OCI-LY7 (cell line): ENCODE measurements around the gene FUCA1. TPM values are rescaled to one million over a fixed set of nuclear protein-coding genes. Genes with fewer than 3 reads are reported as not detected.

Experiments used
- BruUV-seq: library from RNA; stranded (reverse); fragments of 400-500 nt; replicated peaks from 2 replicates; lab custom pipeline; 2021; lab: Mats Ljungman, UMichigan
- CTCF ChIA-PET: fragments of 300-600 bp; sonication (Branson Sonifier 250); formaldehyde crosslinking; loops from one replicate; lab custom pipeline; 2022; ENCODE audit warnings: antibody characterized with exemption; ENCODE audit not compliant: unreplicated experiment; lab: Charles Lee
- POLR2A ChIA-PET: fragments of 300-600 bp; sonication (Branson Sonifier 250); formaldehyde crosslinking; loops from one replicate; lab custom pipeline; 2022; ENCODE audit warnings: antibody characterized with exemption; lab: Charles Lee
- DNase-seq: peaks from one replicate; pipeline ENCODE4 v3.0.0-alpha.2; 2015; ENCODE audit warnings: low spot score
- H2AFZ ChIP-seq: fragments of 200-600 bp; sonication (generic), shearing (Covaris generic); 2 replicates; pipeline ENCODE4 v1.6.1; 2014; ENCODE audit warnings: mild to moderate bottlenecking, antibody characterized with exemption, low read length, moderate library complexity
- H3K27ac ChIP-seq: fragments of 200-600 bp; sonication (generic); 2 replicates; pipeline ENCODE4 v1.5.1; 2014; ENCODE audit warnings: mixed run types, low read depth, mild to moderate bottlenecking, moderate library complexity, low read length, inconsistent platforms; ENCODE audit not compliant: poor library complexity, severe bottlenecking
- H3K36me3 ChIP-seq: fragments of 200-600 bp; sonication (generic); 2 replicates; pipeline ENCODE4 v1.6.1; 2014; ENCODE audit warnings: mild to moderate bottlenecking, antibody characterized with exemption, low read length, moderate library complexity, mixed read lengths; ENCODE audit not compliant: insufficient read depth
- H3K4me1 ChIP-seq: fragments of 200-600 bp; sonication (generic); 2 replicates; pipeline ENCODE4 v1.5.1; 2014; ENCODE audit warnings: mild to moderate bottlenecking, low read length; ENCODE audit not compliant: insufficient read depth, poor library complexity, severe bottlenecking
- H3K4me2 ChIP-seq: fragments of 200-600 bp; sonication (generic); 2 replicates; pipeline ENCODE4 v1.6.1; 2014; ENCODE audit warnings: mild to moderate bottlenecking, low read length
- H3K4me3 ChIP-seq: fragments of 200-600 bp; sonication (generic); 2 replicates; pipeline ENCODE4 v1.5.1; 2014; ENCODE audit warnings: mild to moderate bottlenecking, low read depth, low read length; ENCODE audit not compliant: poor library complexity, severe bottlenecking
- H3K79me2 ChIP-seq: fragments of 200-600 bp; sonication (generic); 2 replicates; pipeline ENCODE4 v1.6.1; 2016; ENCODE audit warnings: low read depth, mild to moderate bottlenecking, low read length, moderate library complexity, mixed read lengths; ENCODE audit not compliant: insufficient read depth
- H3K9me2 ChIP-seq: fragments of 200-600 bp; sonication (generic); 2 replicates; pipeline ENCODE4 v1.6.1; 2016; ENCODE audit warnings: mild to moderate bottlenecking, low read length, mixed read lengths; ENCODE audit not compliant: insufficient read depth
- H3K9me3 ChIP-seq: fragments of 200-600 bp; sonication (generic); 2 replicates; pipeline ENCODE4 v1.6.1; 2014; ENCODE audit warnings: mild to moderate bottlenecking, mixed run types, low read length, mixed read lengths
- H4K20me1 ChIP-seq: fragments of 200-600 bp; sonication (generic); 2 replicates; pipeline ENCODE4 v1.6.1; 2014; ENCODE audit warnings: mild to moderate bottlenecking, antibody characterized with exemption, low read length, moderate library complexity, mixed read lengths; ENCODE audit not compliant: insufficient read depth
- CTCF ChIP-seq: fragments of 200-600 bp; sonication (generic); conservative IDR thresholded peaks from 2 replicates; pipeline ENCODE4 v1.5.1; 2014; ENCODE audit warnings: mild to moderate bottlenecking, antibody characterized with exemption, low read length, moderate library complexity, mixed read lengths
- EZH2phosphoT487 ChIP-seq: fragments of 200-600 bp; sonication (generic); IDR thresholded peaks from 2 replicates; pipeline ENCODE4 v1.6.1; 2018; ENCODE audit warnings: low read depth, borderline replicate concordance, mild to moderate bottlenecking, mixed run types, antibody characterized with exemption, low read length, moderate library complexity, mixed read lengths
- intact Hi-C: fragments of 100-400 bp; cut with micrococcal nuclease; formaldehyde crosslinking; loops from one replicate; pipeline ENCODE4 v1.10.0; 2022; ENCODE audit not compliant: unreplicated experiment
- total RNA-seq, 2 experiments: library from RNA; depleted of rRNA in 1 of 2; stranded (reverse); fragments of >200 nt in 1 of 2; shearing (Covaris generic) in 1 of 2; gene quantifications; 2 replicates each; pipeline ENCODE4 v1.2.3, GENCODE V29; 2014 to 2022

FUCA1 gene
- total RNA-seq, 2 experiments from 2014 or later: 9.1 to 9.9 TPM

- peak overlapping the region; percentile 85; the same call in 1 of the 2 replicates for H2AFZ ChIP-seq
- H3K27ac ChIP-seq: peak overlapping the region; percentile 71
- BruUV-seq: no TSS peak
- H3K4me1 ChIP-seq: peaks cover 82% of the 10 kb centered on the region
- H3K4me3 ChIP-seq: no peak overlapping the region
- H3K79me2 ChIP-seq: peaks cover 27% of the 10 kb centered on the region; the same call in 1 of the 2 replicates
- intact Hi-C loops: no loop called here
- ChIA-PET POLR2A (interaction anchor here (0.6 to 2.2 kb wide), 5 partner anchors 16 to 98 kb away, joined by 3 to 6 read pairs (median 3); no protein-coding TSS in a partner anchor), CTCF (interaction anchor here (1.3 to 2.5 kb wide), 2 partner anchors 15 to 137 kb away, joined by 5 to 14 read pairs; partner anchors contain the start of gene PITHD1)
- H3K9me2 ChIP-seq: no peaks in the 10 kb centered on the region
- no peaks in the 10 kb centered on the region for H4K20me1 ChIP-seq
- no peaks in the 10 kb centered on the region for H3K9me3 ChIP-seq
- no peak for TF ChIP-seq CTCF
- no peak for TF ChIP-seq EZH2phosphoT487
- H3K4me2 ChIP-seq: peak overlapping the region; percentile 71; the same call in 1 of the 2 replicates
- no peak for DNase-seq
- H3K36me3 ChIP-seq: no peaks in the 10 kb centered on the region
Measured at GRCh38 chr1:23915466-23915865, 47.4 kb upstream of the FUCA1 start.

GRCh38 chr1:23914921-23915320 is 46.8 kb upstream of the FUCA1 start:
- CTCF ChIA-PET: interaction anchor here (2.5 kb wide), 1 partner anchor 16 kb away, joined by 14 read pairs; no protein-coding TSS in a partner anchor
- H3K27ac ChIP-seq: peak overlapping the region; percentile 71
- H2AFZ ChIP-seq: peak overlapping the region; percentile 20; the same call in 1 of the 2 replicates
- POLR2A ChIA-PET: interaction anchor here (0.6 to 2.2 kb wide), 4 partner anchors 17 to 97 kb away, joined by 3 to 6 read pairs (median 3); no protein-coding TSS in a partner anchor
- TF ChIP-seq CTCF: no peak
- intact Hi-C loops: loop anchor here (1.0 kb wide), 1 partner anchor 47 kb away; the partner anchor contains the start of gene FUCA1
- no TSS peak for BruUV-seq
- no peaks in the 10 kb centered on the region for H3K36me3 ChIP-seq
- H3K79me2 ChIP-seq: peaks cover 33% of the 10 kb centered on the region; the same call in 1 of the 2 replicates
- no peaks in the 10 kb centered on the region for H3K9me2 ChIP-seq
- H3K4me2 ChIP-seq: no peak overlapping the region
- H4K20me1 ChIP-seq: no peaks in the 10 kb centered on the region
- no peak overlapping the region for H3K4me3 ChIP-seq
- DNase-seq: no peak
- peaks cover 82% of the 10 kb centered on the region for H3K4me1 ChIP-seq
- no peaks in the 10 kb centered on the region for H3K9me3 ChIP-seq
